ENCODE data around the gene KDM8. TPM values are rescaled to one million over a fixed set of nuclear protein-coding genes. Genes with fewer than 3 reads are reported as not detected.

KDM8 gene
- total RNA-seq, 4 donors from 2014 or later, result 4.4 to 14.2 (median 9.2) TPM

DNA sequence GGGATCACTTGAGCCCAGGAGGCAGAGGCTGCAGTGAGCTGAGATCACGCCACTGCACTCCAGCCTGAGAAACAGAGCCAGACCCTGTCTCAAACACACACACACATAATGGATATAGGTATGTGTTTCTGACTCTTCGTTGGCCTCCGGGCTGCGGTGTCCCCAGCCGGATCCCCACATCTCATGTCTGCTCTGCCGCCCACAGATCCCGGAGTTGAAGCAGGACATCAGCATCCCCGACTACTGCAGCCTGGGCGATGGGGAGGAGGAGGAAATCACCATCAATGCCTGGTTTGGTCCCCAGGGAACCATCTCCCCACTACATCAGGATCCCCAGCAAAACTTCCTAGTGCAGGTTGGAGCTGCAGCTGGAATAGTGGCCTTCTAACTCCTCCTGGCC lies 15.4 kb downstream of the KDM8 start:
- no peak for DNase-seq
- Histone ChIP-seq H3K27me3 (no peaks in the 10 kb centered on the region), H3K36me3 (no peaks in the 10 kb centered on the region), H3K27ac (no peak overlapping the region), H3K9me3 (no peaks in the 10 kb centered on the region), H3K4me1 (peaks cover 5 to 25% (median 11%) of the 10 kb centered on the region in 4 donors), H3K4me3 (no peak overlapping the region)
- TF ChIP-seq, protein P1, sequence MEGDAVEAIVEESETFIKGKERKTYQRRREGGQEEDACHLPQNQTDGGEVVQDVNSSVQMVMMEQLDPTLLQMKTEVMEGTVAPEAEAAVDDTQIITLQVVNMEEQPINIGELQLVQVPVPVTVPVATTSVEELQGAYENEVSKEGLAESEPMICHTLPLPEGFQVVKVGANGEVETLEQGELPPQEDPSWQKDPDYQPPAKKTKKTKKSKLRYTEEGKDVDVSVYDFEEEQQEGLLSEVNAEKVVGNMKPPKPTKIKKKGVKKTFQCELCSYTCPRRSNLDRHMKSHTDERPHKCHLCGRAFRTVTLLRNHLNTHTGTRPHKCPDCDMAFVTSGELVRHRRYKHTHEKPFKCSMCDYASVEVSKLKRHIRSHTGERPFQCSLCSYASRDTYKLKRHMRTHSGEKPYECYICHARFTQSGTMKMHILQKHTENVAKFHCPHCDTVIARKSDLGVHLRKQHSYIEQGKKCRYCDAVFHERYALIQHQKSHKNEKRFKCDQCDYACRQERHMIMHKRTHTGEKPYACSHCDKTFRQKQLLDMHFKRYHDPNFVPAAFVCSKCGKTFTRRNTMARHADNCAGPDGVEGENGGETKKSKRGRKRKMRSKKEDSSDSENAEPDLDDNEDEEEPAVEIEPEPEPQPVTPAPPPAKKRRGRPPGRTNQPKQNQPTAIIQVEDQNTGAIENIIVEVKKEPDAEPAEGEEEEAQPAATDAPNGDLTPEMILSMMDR (IDR thresholded peaks at IDR 0.05), result no peak
- no peak for TF ChIP-seq EP300 (IDR thresholded peaks at IDR 0.05; ENCODE audit: low read depth)
- no peak for TF ChIP-seq POLR2AphosphoS5 (IDR thresholded peaks at IDR 0.05)
- TF ChIP-seq POLR2A (IDR thresholded peaks at IDR 0.05), result no peak
- intact Hi-C loops (cut with DNase I; ENCODE audit: low total_unique reads) (no loop called here), in situ Hi-C loops (cut with MboI; ENCODE audit: low pct_ligation_motif_present in 1 of 4, low pct_unique_long_range_greater_than_20kb in 1 of 4, low sequenced_read_pairs in 3 of 4) (no loop called here)
- WGBS, 2 donors (ENCODE audit: low coverage in 1 of 2), result 95% methylated on average over 9 of the region's 9 CpGs; no CpG with 5 or more reads in 1 of the 2 donors

DNA sequence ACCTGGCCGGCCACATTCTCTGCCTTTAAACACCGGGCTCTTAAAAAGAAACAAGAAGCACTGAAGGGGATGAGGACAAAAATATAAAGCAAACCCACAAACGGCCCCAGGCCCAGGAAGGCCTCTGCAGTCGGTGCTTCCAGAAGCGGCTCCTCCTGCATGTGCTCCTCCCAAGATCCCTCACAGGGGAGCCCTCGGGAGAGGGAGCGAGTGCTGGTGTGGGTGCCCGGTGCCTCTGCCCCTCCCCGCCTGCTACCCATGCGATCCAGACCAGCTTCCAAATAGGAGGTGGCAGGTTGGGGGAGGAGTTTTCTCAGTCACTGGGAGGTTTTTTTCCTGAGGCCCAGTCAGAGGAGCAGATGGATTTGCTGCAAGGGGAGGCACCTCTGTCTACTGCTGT lies 15.8 kb downstream of the KDM8 start:
- no peak overlapping the region for H3K4me3 ChIP-seq
- no peaks in the 10 kb centered on the region for H3K9me3 ChIP-seq
- 84% methylated on average over 10 of the region's 10 CpGs; no CpG with 5 or more reads in 1 of the 2 donors for WGBS, 2 donors (ENCODE audit: low coverage in 1 of 2)
- intact Hi-C loops (cut with DNase I; ENCODE audit: low total_unique reads), result no loop called here
- peaks cover 0 to 2% (median 0%) of the 10 kb centered on the region in 4 donors for H3K36me3 ChIP-seq
- H3K27ac ChIP-seq, result no peak overlapping the region
- TF ChIP-seq POLR2A (IDR thresholded peaks at IDR 0.05), result no peak
- TF ChIP-seq, protein P1 (IDR thresholded peaks at IDR 0.05), result no peak
- TF ChIP-seq EP300 (IDR thresholded peaks at IDR 0.05; ENCODE audit: low read depth), result no peak
- TF ChIP-seq POLR2AphosphoS5 (IDR thresholded peaks at IDR 0.05), result no peak
- no peaks in the 10 kb centered on the region for H3K27me3 ChIP-seq
- peaks cover 5 to 22% (median 9%) of the 10 kb centered on the region in 4 donors for H3K4me1 ChIP-seq
- in situ Hi-C loops (cut with MboI; ENCODE audit: low pct_ligation_motif_present in 1 of 4, low pct_unique_long_range_greater_than_20kb in 1 of 4, low sequenced_read_pairs in 3 of 4), result no loop called here
- no peak for DNase-seq

DNA sequence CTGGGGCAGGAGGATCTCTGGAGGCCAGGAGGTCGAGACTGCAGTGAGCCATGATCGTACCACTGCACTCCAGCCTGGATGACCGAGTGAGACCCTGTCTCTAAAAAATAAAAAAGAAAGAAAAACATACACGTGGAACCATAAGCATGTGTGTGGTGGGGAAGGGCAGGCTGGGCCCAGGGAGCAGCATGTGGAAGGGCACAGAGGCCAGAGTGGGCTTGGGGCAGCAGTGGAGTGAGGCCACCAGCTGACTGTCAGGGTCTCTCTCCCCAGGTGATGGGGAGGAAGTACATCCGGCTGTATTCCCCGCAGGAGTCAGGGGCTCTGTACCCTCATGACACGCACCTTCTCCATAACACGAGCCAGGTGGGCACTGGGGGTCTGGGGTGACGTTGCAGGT lies 16.8 kb downstream of the KDM8 start:
- Histone ChIP-seq H3K9me3 (no peaks in the 10 kb centered on the region), H3K27ac (no peak overlapping the region), H3K36me3 (peaks cover 0 to 4% (median 0%) of the 10 kb centered on the region in 4 donors), H3K27me3 (no peaks in the 10 kb centered on the region), H3K4me3 (no peak overlapping the region), H3K4me1 (peaks cover 5 to 15% (median 5%) of the 10 kb centered on the region in 4 donors)
- DNase-seq, result no peak
- TF ChIP-seq EP300 (IDR thresholded peaks at IDR 0.05; ENCODE audit: low read depth) (no peak), POLR2AphosphoS5 (IDR thresholded peaks at IDR 0.05) (no peak), POLR2A (IDR thresholded peaks at IDR 0.05) (no peak)
- TF ChIP-seq, protein P1 (IDR thresholded peaks at IDR 0.05), result no peak
- WGBS, 2 donors (ENCODE audit: low coverage in 1 of 2), result 82 to 91% methylated on average over 5 to 9 of the region's 9 CpGs
- in situ Hi-C loops (cut with MboI; ENCODE audit: low pct_ligation_motif_present in 1 of 4, low pct_unique_long_range_greater_than_20kb in 1 of 4, low sequenced_read_pairs in 3 of 4), result no loop called here
- intact Hi-C loops (cut with DNase I; ENCODE audit: low total_unique reads), result no loop called here

DNA sequence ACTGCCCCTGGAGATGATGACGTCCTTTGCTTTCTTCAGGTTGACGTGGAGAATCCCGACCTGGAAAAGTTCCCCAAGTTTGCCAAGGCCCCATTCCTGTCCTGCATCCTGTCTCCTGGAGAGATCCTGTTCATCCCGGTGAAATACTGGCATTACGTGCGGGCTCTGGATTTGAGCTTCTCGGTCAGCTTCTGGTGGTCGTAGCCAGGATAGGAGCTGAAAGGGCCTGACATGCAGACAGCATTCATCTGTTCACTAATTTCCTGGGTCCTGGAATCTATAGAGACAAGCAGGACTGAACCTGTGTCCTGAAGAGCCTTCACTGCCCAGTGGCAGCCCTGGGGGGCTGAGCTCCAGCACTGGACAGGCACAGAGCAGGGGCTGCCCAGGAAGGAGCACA lies 17.2 kb downstream of the KDM8 start:
- in situ Hi-C loops (cut with MboI; ENCODE audit: low pct_ligation_motif_present in 1 of 4, low pct_unique_long_range_greater_than_20kb in 1 of 4, low sequenced_read_pairs in 3 of 4), result no loop called here
- WGBS, 2 donors (ENCODE audit: low coverage in 1 of 2), result 94% methylated on average over 8 of the region's 8 CpGs; no CpG with 5 or more reads in 1 of the 2 donors

More for the DNA sequence above, 17.2 kb downstream of the KDM8 start:
- TF ChIP-seq, protein P1 (IDR thresholded peaks at IDR 0.05), result no peak
- TF ChIP-seq POLR2AphosphoS5 (IDR thresholded peaks at IDR 0.05) (no peak), EP300 (IDR thresholded peaks at IDR 0.05; ENCODE audit: low read depth) (no peak), POLR2A (IDR thresholded peaks at IDR 0.05) (no peak)
- Histone ChIP-seq H3K4me3 (no peak overlapping the region), H3K9me3 (no peaks in the 10 kb centered on the region), H3K4me1 (peaks cover 5 to 18% (median 8%) of the 10 kb centered on the region in 4 donors), H3K27me3 (no peaks in the 10 kb centered on the region), H3K27ac (no peak overlapping the region), H3K36me3 (peaks cover 0 to 4% (median 0%) of the 10 kb centered on the region in 4 donors)
- intact Hi-C loops (cut with DNase I; ENCODE audit: low total_unique reads), result no loop called here
- DNase-seq, result no peak

All from transverse colon (tissue), 4 donors.